ENCODE measurements around the gene S100A8. TPM values are rescaled to one million over a fixed set of nuclear protein-coding genes. Genes with fewer than 3 reads are reported as not detected.

Gene S100A8
- total RNA-seq, 2 donors from 2014 or later: 19.1 to 37.1 TPM

DNA sequence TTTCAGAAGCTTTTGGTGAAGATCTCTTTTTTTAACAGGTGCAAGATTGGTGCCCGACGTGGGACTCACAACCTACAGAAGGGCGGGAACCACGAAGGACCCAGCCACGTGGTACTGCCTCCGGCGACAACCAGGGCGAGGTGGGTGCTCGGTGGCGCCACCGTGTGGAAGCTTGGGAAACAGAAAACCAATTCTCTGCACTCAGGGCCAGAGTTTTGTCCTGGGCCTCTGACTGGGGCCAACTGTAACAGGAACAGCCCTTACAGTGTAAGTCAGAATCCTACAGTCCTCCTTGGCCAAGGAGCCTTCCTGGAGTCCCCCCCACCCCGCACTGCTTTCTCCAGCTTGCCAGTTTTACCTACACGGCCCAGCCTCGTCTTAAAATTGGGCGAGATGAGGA, 13.9 kb upstream of the S100A8 start:
- Histone ChIP-seq H3K27ac (no peak overlapping the region), H3K9me3 (no peaks in the 10 kb centered on the region), H3K27me3 (no peaks in the 10 kb centered on the region), H3K36me3 (no peaks in the 10 kb centered on the region), H3K4me1 (no peaks in the 10 kb centered on the region), H3K4me3 (no peak overlapping the region)
- peak; percentile 57 for DNase-seq (ENCODE audit: low spot score)
- TF ChIP-seq CTCF (IDR thresholded peaks at IDR 0.05): peak in 1 of 2 donors; percentile 54

DNA sequence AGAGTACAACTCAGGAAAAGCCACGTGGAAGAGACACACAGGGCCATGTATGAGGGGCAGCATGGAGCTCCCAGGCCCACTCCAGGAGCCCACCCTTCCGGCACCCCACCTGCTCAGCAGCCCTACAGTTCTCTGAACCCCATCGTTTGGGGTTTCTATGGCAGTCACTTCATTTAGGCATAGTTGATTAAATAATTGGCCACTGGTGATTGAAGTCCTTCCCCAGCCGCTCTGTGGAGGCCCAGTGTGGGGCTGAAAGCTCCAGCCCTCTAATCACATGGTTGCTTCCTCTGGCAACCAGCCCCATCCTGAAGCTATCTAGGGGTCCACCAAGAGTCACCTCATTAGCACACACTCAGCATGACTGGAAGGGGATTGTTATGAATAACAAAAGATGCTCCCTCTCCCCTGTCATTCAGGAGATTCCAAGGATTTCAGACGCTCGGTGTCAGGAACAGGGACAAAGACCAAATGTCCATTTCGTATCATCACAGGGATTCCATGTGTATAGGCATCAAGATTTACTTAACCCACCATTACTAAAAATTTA, 13.3 kb upstream of the S100A8 start:
- no peak for DNase-seq (ENCODE audit: low spot score)
- H3K9me3 ChIP-seq: no peaks in the 10 kb centered on the region
- no peaks in the 10 kb centered on the region for H3K4me1 ChIP-seq
- H3K27ac ChIP-seq: no peak overlapping the region
- TF ChIP-seq CTCF (IDR thresholded peaks at IDR 0.05): no peak
- no peaks in the 10 kb centered on the region for H3K27me3 ChIP-seq
- no peaks in the 10 kb centered on the region for H3K36me3 ChIP-seq
- no peak overlapping the region for H3K4me3 ChIP-seq

DNA sequence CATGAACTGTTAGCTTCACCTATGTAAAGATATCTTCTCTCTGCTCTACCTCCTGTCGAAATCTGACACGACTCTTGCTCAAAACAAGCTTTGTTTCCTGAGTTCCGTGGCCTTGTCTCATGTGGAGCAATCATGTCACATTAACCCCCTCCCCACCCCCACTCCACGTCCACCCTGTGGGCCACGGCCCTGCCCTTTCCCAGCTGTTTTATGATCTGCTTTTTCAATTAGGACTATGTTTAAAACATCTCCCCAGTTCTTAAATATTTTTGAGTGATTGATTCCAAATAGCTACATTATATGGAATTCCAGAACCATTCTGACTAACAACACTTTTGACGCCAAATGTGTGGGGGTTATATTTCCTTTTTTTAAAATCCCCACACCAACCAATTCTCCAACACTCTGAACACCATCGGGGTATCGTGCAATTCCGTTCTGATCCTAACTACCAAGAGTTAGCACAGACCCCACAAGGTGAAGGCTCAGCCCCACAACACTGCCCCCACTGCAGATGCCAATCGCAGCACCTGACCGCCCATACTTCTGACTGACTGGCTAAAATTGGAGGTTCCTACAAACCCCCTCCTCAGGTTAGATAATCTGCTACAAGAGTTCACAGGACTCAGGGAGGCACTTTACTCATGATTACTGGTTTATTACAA, 12.7 kb upstream of the S100A8 start:
- TF ChIP-seq CTCF (IDR thresholded peaks at IDR 0.05): no peak
- Histone ChIP-seq H3K27me3 (no peaks in the 10 kb centered on the region), H3K4me3 (no peak overlapping the region), H3K27ac (no peak overlapping the region), H3K4me1 (no peaks in the 10 kb centered on the region), H3K36me3 (no peaks in the 10 kb centered on the region), H3K9me3 (no peaks in the 10 kb centered on the region)
- DNase-seq (ENCODE audit: low spot score): no peak

GRCh38 chr1:153402226-153402625, 11.4 kb upstream of the S100A8 start:
- peak; percentile 36 for DNase-seq (ENCODE audit: low spot score)
- H3K4me1 ChIP-seq: no peaks in the 10 kb centered on the region
- H3K27ac ChIP-seq: no peak overlapping the region
- TF ChIP-seq CTCF (IDR thresholded peaks at IDR 0.05): no peak
- no peaks in the 10 kb centered on the region for H3K27me3 ChIP-seq
- no peaks in the 10 kb centered on the region for H3K9me3 ChIP-seq
- H3K4me3 ChIP-seq: no peak overlapping the region
- no peaks in the 10 kb centered on the region for H3K36me3 ChIP-seq

GRCh38 chr1:153401461-153401860, 10.6 kb upstream of the S100A8 start:
- DNase-seq (ENCODE audit: low spot score): no peak
- Histone ChIP-seq H3K4me3 (no peak overlapping the region), H3K27me3 (no peaks in the 10 kb centered on the region), H3K27ac (no peak overlapping the region), H3K4me1 (no peaks in the 10 kb centered on the region), H3K9me3 (no peaks in the 10 kb centered on the region), H3K36me3 (no peaks in the 10 kb centered on the region)
- no peak for TF ChIP-seq CTCF (IDR thresholded peaks at IDR 0.05)

GRCh38 chr1:153400244-153400643, 9.4 kb upstream of the S100A8 start:
- Histone ChIP-seq H3K9me3 (no peaks in the 10 kb centered on the region), H3K27ac (no peak overlapping the region), H3K36me3 (no peaks in the 10 kb centered on the region), H3K4me3 (no peak overlapping the region), H3K4me1 (no peaks in the 10 kb centered on the region), H3K27me3 (no peaks in the 10 kb centered on the region)
- no peak for TF ChIP-seq CTCF (IDR thresholded peaks at IDR 0.05)
- peak; percentile 36 for DNase-seq (ENCODE audit: low spot score)

Measured in right atrium auricular region (tissue), 2 donors.